ENCODE data around the gene CDK9.

DNA sequence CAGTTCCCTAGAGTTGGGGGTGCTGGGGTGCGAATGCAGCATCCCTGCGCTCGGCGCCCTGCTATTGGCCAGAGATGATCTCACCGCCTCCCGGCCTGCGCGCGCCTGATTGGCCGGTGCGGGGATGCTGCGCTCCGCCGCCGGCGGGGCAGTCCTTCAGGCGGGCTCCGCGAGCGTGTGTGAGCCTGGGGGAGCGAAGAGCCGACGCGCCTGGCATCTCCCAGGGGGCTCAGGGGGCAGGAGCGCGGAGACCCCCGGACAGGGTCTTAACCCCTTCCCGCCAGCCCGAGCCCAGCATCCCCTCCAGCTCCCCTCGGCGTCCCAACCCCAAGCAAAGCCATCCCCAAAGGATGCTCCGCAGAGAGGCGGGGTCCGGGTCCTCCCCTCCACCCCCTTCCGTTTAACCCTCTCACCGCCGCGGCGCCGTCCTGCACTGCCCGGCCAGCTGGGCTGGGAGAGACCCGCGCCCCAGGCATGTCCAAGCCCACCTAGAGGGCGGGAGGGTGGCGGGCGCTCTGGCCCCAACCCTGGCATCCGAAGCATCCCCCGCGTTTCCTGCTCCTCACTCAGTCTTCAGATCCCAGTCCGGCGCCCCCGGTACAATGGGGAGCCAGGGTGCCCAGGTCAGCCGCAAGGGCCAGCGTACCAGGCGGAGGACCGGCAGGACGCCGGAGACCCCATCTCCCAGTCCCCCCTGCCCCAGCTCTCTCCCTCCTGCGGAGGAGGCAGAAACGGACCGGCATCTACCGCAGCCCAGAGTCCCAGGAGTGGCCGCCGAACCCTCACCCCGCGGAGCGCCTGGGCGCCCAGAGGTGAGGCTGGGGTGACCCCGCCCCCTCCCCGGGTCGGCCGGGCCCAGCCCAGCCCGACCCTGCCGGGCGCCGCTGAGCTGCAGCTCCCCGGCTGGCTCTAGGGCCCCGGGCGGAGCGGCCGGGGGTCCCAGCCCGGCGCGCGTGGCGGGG lies 31.5 kb upstream of the CDK9 start:
- TF ChIP-seq, protein P1, sequence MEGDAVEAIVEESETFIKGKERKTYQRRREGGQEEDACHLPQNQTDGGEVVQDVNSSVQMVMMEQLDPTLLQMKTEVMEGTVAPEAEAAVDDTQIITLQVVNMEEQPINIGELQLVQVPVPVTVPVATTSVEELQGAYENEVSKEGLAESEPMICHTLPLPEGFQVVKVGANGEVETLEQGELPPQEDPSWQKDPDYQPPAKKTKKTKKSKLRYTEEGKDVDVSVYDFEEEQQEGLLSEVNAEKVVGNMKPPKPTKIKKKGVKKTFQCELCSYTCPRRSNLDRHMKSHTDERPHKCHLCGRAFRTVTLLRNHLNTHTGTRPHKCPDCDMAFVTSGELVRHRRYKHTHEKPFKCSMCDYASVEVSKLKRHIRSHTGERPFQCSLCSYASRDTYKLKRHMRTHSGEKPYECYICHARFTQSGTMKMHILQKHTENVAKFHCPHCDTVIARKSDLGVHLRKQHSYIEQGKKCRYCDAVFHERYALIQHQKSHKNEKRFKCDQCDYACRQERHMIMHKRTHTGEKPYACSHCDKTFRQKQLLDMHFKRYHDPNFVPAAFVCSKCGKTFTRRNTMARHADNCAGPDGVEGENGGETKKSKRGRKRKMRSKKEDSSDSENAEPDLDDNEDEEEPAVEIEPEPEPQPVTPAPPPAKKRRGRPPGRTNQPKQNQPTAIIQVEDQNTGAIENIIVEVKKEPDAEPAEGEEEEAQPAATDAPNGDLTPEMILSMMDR (IDR thresholded peaks at IDR 0.05): no peak
- TF ChIP-seq POLR2A (IDR thresholded peaks at IDR 0.05): no peak

Data from body of pancreas (tissue), 4 donors.